ENCODE results near the gene CRLF2. TPM values are rescaled to one million over a fixed set of nuclear protein-coding genes. Genes with fewer than 3 reads are reported as not detected.
"Not testable (repeated sequence)": the region's sequence is repeated elsewhere in the genome, so short reads cannot be mapped to it uniquely, and the experiment has no call there.

The CRLF2 gene
- total RNA-seq, 1 experiment from 2014 or later: 2.3 TPM

- intact Hi-C loops (cut with micrococcal nuclease; ENCODE audit: unreplicated experiment): loop anchor here (5.0 kb wide), 1 partner anchor 36 kb away; no protein-coding TSS in a partner anchor
Observed at GRCh38 chrX:1205681-1206611, 6.5 kb downstream of the CRLF2 start.

GRCh38 chrX:1202251-1202650 is 10.2 kb downstream of the CRLF2 start:
- TF ChIP-seq, protein P1, sequence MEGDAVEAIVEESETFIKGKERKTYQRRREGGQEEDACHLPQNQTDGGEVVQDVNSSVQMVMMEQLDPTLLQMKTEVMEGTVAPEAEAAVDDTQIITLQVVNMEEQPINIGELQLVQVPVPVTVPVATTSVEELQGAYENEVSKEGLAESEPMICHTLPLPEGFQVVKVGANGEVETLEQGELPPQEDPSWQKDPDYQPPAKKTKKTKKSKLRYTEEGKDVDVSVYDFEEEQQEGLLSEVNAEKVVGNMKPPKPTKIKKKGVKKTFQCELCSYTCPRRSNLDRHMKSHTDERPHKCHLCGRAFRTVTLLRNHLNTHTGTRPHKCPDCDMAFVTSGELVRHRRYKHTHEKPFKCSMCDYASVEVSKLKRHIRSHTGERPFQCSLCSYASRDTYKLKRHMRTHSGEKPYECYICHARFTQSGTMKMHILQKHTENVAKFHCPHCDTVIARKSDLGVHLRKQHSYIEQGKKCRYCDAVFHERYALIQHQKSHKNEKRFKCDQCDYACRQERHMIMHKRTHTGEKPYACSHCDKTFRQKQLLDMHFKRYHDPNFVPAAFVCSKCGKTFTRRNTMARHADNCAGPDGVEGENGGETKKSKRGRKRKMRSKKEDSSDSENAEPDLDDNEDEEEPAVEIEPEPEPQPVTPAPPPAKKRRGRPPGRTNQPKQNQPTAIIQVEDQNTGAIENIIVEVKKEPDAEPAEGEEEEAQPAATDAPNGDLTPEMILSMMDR (IDR thresholded peaks at IDR 0.05; ENCODE audit: unreplicated experiment): no peak
- Mint-ChIP-seq H3K27ac (ENCODE audit: unreplicated experiment) (no peak overlapping the region), H3K4me1 (ENCODE audit: low read depth, unreplicated experiment) (no peaks in the 10 kb centered on the region), H3K36me3 (ENCODE audit: insufficient read depth, unreplicated experiment) (no peaks in the 10 kb centered on the region), H3K4me3 (ENCODE audit: low read depth, unreplicated experiment) (no peak overlapping the region), H3K9me3 (ENCODE audit: low read depth, unreplicated experiment) (no peaks in the 10 kb centered on the region), H3K27me3 (ENCODE audit: unreplicated experiment) (no peaks in the 10 kb centered on the region)
- CTCF ChIA-PET: no interaction called here
- DNase-seq: no peak
- intact Hi-C loops (cut with micrococcal nuclease; ENCODE audit: unreplicated experiment): no loop called here
- no TSS peak for BruUV-seq (replicated peaks)

More at GRCh38 chrX:1205681-1206611, 6.5 kb downstream of the CRLF2 start:
- CTCF ChIA-PET: no interaction called here
- TF ChIP-seq, protein P1 (IDR thresholded peaks at IDR 0.05; ENCODE audit: unreplicated experiment): no peak
- no peak overlapping the region for H3K27ac Mint-ChIP-seq (ENCODE audit: unreplicated experiment)
- H3K36me3 Mint-ChIP-seq (ENCODE audit: insufficient read depth, unreplicated experiment): peaks cover 5% of the 10 kb centered on the region
- no peaks in the 10 kb centered on the region for H3K27me3 Mint-ChIP-seq (ENCODE audit: unreplicated experiment)
- H3K4me1 Mint-ChIP-seq (ENCODE audit: low read depth, unreplicated experiment): no peaks in the 10 kb centered on the region
- DNase-seq: peak; percentile 22
- no peak overlapping the region for H3K4me3 Mint-ChIP-seq (ENCODE audit: low read depth, unreplicated experiment)
- no TSS peak for BruUV-seq (replicated peaks)
- peaks cover 5% of the 10 kb centered on the region for H3K9me3 Mint-ChIP-seq (ENCODE audit: low read depth, unreplicated experiment)

DNA sequence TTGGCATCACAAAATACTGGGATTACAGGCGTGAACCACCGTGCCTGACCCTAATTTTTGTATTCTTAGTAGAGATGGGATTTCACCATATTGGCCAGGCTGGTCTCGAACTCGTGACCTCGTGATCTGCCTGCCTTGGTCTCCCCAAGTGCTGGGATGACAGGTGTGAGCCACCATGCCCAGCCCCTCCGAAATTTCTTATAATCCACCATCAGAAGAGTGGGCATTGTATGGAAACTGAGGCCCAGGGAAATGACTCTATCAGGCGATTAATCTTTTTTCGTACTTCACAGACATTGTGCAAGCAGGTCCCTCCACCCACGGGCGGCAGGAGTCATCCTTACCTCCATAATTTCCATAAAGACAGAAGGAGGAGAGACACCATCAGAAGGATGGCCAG is 16.0 kb downstream of the CRLF2 start:
- TF ChIP-seq, protein P1 (IDR thresholded peaks at IDR 0.05; ENCODE audit: unreplicated experiment): no peak
- Mint-ChIP-seq H3K9me3 (ENCODE audit: low read depth, unreplicated experiment) (peaks cover 3% of the 10 kb centered on the region), H3K4me3 (ENCODE audit: low read depth, unreplicated experiment) (no peak overlapping the region), H3K36me3 (ENCODE audit: insufficient read depth, unreplicated experiment) (no peaks in the 10 kb centered on the region), H3K27me3 (ENCODE audit: unreplicated experiment) (no peaks in the 10 kb centered on the region), H3K27ac (ENCODE audit: unreplicated experiment) (no peak overlapping the region), H3K4me1 (ENCODE audit: low read depth, unreplicated experiment) (no peaks in the 10 kb centered on the region)
- BruUV-seq (replicated peaks): no TSS peak
- DNase-seq: no peak
- CTCF ChIA-PET: no interaction called here
- intact Hi-C loops (cut with micrococcal nuclease; ENCODE audit: unreplicated experiment): no loop called here

GRCh38 chrX:1192196-1192595 is 20.3 kb downstream of the CRLF2 start:
- DNase-seq; intact Hi-C loops (cut with micrococcal nuclease; ENCODE audit: unreplicated experiment); H3K9me3 Mint-ChIP-seq (ENCODE audit: low read depth, unreplicated experiment); H3K4me3 Mint-ChIP-seq (ENCODE audit: low read depth, unreplicated experiment); CTCF ChIA-PET; H3K27me3 Mint-ChIP-seq (ENCODE audit: unreplicated experiment); H3K4me1 Mint-ChIP-seq (ENCODE audit: low read depth, unreplicated experiment); H3K36me3 Mint-ChIP-seq (ENCODE audit: insufficient read depth, unreplicated experiment); BruUV-seq (replicated peaks); H3K27ac Mint-ChIP-seq (ENCODE audit: unreplicated experiment): not testable (repeated sequence)

- H3K27ac Mint-ChIP-seq (ENCODE audit: unreplicated experiment): no peak overlapping the region
- no peak overlapping the region for H3K4me3 Mint-ChIP-seq (ENCODE audit: low read depth, unreplicated experiment)
- no peaks in the 10 kb centered on the region for H3K4me1 Mint-ChIP-seq (ENCODE audit: low read depth, unreplicated experiment)
- intact Hi-C loops (cut with micrococcal nuclease; ENCODE audit: unreplicated experiment): no loop called here
- DNase-seq: no peak
- H3K36me3 Mint-ChIP-seq (ENCODE audit: insufficient read depth, unreplicated experiment): no peaks in the 10 kb centered on the region
- no peaks in the 10 kb centered on the region for H3K27me3 Mint-ChIP-seq (ENCODE audit: unreplicated experiment)
- CTCF ChIA-PET: no interaction called here
- BruUV-seq (replicated peaks): no TSS peak
- TF ChIP-seq, protein P1 (IDR thresholded peaks at IDR 0.05; ENCODE audit: unreplicated experiment): no peak
- peaks cover 5% of the 10 kb centered on the region for H3K9me3 Mint-ChIP-seq (ENCODE audit: low read depth, unreplicated experiment)
Observed at GRCh38 chrX:1190596-1191145, 21.8 kb downstream of the CRLF2 start.

All from Calu3 (cell line).